Kidney epithelial cell (primary cell): ENCODE measurements around the gene MGST3. TPM values are rescaled to one million over a fixed set of nuclear protein-coding genes. Genes with fewer than 3 reads are reported as not detected.
"Not testable (repeated sequence)": the region's sequence is repeated elsewhere in the genome, so short reads cannot be mapped to it uniquely, and the experiment has no call there.

Experiments
- DNase-seq: peaks from one replicate; pipeline ENCODE4 v3.0.0-alpha.2; 2010; ENCODE audit warnings: low read depth
- H3K27me3 ChIP-seq: 2 replicates; pipeline ENCODE4 v1.6.0; 2011; ENCODE audit warnings: low read length; ENCODE audit not compliant: control insufficient read depth, insufficient read depth
- H3K36me3 ChIP-seq: 2 replicates; pipeline ENCODE4 v1.5.1; 2011; ENCODE audit warnings: low read length; ENCODE audit not compliant: control insufficient read depth, insufficient read depth
- H3K4me3 ChIP-seq: 2 replicates; pipeline ENCODE4 v1.5.1; 2011; ENCODE audit warnings: low read depth, mild to moderate bottlenecking, control low read depth, low read length
- total RNA-seq: library from RNA; depleted of rRNA; stranded (reverse); fragments of >200 nt; gene quantifications from 2 replicates; pipeline ENCODE4 v1.2.3, GENCODE V29; 2015
- TF ChIP-seq, protein P1 (sequence below): IDR thresholded peaks from 2 replicates; pipeline ENCODE4 v1.5.1; 2011; ENCODE audit warnings: mild to moderate bottlenecking, moderate library complexity, low read length, control low read depth, inconsistent platforms; ENCODE audit not compliant: insufficient read depth, poor library complexity, severe bottlenecking

MGST3 gene
- total RNA-seq, result 122 and 150 TPM in 2 replicates

DNA sequence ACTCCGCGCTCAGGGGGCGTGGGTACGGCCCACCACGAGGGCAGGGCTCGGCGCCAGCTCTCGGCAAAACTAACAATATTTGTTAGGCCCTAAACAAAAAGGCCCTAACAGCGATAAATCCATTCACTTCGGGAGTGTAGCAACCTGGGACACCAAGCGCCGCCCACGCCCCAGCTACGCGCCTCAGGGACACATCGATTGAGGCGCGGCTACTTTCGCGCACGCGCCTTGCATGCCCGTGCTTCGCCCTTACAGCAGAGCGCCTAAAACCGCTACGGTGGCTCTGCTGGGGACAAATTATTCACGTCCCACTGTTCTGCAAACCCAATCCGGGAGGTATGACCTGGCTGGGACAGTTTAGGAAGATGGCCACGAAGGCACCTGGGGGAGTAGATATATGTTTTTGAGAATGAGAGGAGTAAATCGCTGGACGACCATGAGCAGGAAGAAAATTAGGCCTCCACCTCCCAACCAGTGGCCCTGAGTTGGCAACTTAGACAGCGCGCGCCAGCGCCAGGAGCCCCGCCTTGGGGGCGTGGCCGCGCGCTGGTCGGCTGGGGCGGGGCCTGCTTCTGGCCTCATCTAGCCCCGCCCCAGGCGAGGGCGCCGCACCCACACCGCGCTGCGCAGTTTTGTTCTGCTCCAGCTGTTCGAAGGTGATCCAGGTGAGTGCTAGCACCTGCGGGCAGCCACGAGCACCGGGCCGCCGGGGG, at the start of gene MGST3:
Gene MGST3 (plus strand): TSS at position 606 of the 713 bp plus-strand sequence. CDS start 18,614 bp downstream, outside the sequence.
- DNase-seq, result peak; percentile 96
- TF ChIP-seq, protein P1, sequence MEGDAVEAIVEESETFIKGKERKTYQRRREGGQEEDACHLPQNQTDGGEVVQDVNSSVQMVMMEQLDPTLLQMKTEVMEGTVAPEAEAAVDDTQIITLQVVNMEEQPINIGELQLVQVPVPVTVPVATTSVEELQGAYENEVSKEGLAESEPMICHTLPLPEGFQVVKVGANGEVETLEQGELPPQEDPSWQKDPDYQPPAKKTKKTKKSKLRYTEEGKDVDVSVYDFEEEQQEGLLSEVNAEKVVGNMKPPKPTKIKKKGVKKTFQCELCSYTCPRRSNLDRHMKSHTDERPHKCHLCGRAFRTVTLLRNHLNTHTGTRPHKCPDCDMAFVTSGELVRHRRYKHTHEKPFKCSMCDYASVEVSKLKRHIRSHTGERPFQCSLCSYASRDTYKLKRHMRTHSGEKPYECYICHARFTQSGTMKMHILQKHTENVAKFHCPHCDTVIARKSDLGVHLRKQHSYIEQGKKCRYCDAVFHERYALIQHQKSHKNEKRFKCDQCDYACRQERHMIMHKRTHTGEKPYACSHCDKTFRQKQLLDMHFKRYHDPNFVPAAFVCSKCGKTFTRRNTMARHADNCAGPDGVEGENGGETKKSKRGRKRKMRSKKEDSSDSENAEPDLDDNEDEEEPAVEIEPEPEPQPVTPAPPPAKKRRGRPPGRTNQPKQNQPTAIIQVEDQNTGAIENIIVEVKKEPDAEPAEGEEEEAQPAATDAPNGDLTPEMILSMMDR, result no peak
- Histone ChIP-seq H3K27me3 (no peaks in the 10 kb centered on the region), H3K36me3 (no peaks in the 10 kb centered on the region), H3K4me3 (peak within 1 kb of the TSS; percentile 99)

DNA sequence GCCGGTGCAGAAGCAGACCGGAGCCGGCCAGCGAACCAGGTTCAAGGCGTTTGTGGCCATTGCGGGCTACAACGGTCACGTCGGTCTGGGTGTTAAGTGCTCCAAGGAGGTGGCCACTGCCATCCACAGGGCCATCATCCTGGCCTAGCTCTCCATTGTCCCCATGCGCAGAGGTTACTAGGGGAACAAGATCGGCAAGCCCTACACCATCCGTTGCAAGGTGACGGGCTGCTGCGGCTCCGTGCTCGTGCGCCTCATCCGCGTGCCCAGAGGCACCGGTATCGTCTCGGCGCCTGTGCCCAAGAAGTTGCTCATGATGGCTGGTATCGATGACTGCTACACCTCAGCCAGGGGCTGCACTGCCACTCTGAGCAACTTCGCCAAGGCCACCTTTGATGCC, 49.1 kb upstream of the MGST3 start:
- H3K36me3 ChIP-seq, result no peaks in the 10 kb centered on the region
- TF ChIP-seq, protein P1, result no peak
- no peak for DNase-seq
- H3K27me3 ChIP-seq, result no peaks in the 10 kb centered on the region
- H3K4me3 ChIP-seq, result no peak overlapping the region

DNA sequence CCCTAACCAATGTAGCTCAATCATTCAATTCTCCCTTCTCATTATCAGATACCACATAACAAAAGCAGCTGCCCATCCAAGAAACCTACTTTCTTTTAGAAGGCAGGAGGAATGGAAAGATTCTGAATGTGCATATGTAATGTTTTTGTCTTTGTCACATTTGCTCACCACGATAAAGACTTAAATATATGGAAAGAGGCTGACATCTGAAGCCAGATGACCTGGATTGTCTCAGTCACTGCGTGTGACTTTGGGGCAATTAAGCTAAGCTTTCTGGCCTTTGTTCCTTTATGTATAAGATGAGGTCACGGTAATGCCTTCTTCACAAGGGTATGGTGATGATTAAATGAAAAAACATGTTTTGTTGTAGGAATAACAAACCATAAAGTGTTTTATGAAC, 44.6 kb upstream of the MGST3 start:
- TF ChIP-seq, protein P1, result no peak
- Histone ChIP-seq H3K4me3 (no peak overlapping the region), H3K27me3 (peaks cover 10% of the 10 kb centered on the region), H3K36me3 (no peaks in the 10 kb centered on the region)
- no peak for DNase-seq

DNA sequence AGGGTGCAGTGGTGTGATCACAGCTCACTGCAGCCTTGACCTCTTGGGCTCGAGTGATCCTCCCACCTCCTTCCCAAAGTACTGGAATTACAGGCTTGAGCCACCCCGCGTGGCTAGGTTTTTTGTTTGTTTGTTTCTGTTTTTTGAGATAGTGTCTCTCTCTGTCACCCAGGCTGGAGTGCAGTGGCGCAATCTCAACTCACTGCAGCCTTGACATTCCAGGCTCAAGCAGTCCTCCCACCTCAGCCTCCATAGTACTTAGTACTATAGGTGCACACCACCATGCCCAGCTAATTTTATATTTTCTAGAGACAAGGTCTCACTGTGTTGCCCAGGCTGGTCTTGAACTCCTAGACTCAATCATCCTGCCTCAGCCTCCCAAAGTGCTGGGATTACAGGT, 39.6 kb upstream of the MGST3 start:
- not testable (repeated sequence) for H3K4me3 ChIP-seq, DNase-seq, H3K36me3 ChIP-seq
- H3K27me3 ChIP-seq, result peaks cover 14% of the 10 kb centered on the region

DNA sequence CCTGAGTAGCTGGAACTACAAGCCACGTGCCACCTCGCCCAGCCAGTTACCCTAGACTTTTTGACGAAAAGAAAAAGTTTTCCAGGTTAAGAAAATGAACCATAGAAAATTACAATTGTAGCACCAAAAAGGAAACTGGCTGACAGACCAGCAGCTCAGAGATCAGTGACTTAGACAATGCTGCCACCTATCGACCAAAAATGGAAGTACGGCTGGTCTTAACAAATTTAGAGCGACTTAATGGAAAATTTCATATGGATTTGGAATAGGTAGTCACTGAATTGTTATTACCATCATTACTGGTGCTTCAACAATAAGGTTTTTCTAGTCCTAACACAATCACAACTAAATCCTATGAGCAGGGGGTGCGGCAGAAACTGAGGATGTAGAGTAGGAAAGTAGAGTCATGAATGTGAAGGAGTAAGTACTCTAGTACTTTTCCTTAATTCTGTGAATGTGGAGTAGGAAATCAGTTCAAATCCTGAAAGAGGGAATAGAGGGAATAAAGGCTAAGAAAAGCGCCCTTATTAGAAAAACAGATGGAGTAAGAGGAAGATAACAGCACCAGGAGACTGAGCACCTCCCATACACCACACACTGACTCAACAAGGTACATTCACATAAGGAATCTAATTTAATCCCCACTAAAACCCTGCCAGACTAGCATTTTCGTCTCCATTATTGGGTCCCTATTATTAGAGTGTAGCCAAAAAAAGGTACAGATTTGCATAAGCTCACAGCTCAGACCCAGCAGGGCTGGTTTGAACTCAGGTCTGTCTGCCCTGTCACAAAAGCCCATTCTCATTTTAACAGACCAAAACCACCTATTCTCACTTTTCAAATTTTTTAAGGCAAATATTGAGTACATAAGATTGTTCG, 37.9 kb upstream of the MGST3 start:
- TF ChIP-seq, protein P1, result peak; percentile 78
- Histone ChIP-seq H3K27me3 (peaks cover 10% of the 10 kb centered on the region), H3K4me3 (no peak overlapping the region), H3K36me3 (no peaks in the 10 kb centered on the region)
- peak; percentile 28 for DNase-seq

DNA sequence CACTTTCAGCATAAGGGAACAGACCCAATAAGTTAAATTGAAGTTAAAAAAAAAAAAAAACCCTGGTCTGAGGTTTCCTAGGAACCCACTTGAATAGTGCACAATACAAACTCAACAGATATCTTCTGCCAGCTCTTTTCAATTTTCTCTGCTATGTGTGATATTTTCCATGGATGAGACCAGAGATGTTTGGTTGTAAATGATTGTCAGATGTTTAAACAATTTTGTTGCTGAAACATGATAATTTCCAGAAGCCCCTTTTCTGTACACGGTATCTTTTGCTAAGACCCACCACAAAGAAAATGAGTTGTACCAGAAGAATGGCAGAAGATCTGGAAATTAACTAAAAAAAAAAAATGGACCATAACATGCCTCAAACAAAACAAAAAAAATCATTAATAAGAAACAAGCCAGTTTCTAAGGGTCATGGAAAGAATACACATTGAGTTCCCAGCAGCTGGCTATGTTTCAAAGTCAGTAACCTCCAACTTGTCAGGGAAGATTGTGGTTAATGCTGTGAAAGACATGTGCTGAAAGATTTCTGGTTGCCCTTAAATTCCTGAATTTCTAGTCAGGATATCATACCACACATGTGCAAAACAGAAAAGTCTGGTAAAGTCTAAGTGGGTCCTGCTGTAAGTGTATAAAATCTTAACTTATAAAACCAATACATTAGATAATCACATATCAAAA, 35.6 kb upstream of the MGST3 start:
- Histone ChIP-seq H3K4me3 (no peak overlapping the region), H3K27me3 (peaks cover 3% of the 10 kb centered on the region), H3K36me3 (no peaks in the 10 kb centered on the region)
- DNase-seq, result no peak
- TF ChIP-seq, protein P1, result no peak
